GM12878 (cell line): ENCODE results near the gene IRF2BPL. TPM values are rescaled to one million over a fixed set of nuclear protein-coding genes. Genes with fewer than 3 reads are reported as not detected.

ENCODE experiments used
- ATAC-seq: fragments of 200-7000 bp; cut with Tn5 transposase; 3 replicates; pipeline ENCODE4 v1.9.1; 2020; ENCODE audit warnings: mild to moderate bottlenecking, moderate library complexity
- BruUV-seq: library from RNA; stranded (reverse); fragments of 400-500 nt; replicated peaks from 2 replicates; lab custom pipeline; 2021; lab: Mats Ljungman, UMichigan
- CTCF ChIA-PET: fragments of 300-600 bp; sonication (Branson Sonifier 250); formaldehyde crosslinking; extraction: SDS; loops from one replicate; lab custom pipeline; 2021; ENCODE audit warnings: inconsistent platforms; lab: Yijun Ruan, JAX
- POLR2A ChIA-PET: fragments of 350-600 bp; formaldehyde crosslinking; extraction: SDS; loops from one replicate; lab custom pipeline; 2021; ENCODE audit warnings: inconsistent platforms; lab: Charles Lee
- RAD21 ChIA-PET: fragments of 300-600 bp; sonication (Branson Sonifier 250); formaldehyde crosslinking; loops from one replicate; lab custom pipeline; 2023; ENCODE audit warnings: antibody characterized with exemption; ENCODE audit not compliant: unreplicated experiment; lab: Charles Lee
- SMC1A ChIA-PET: fragments of 300-600 bp; sonication (Branson Sonifier 250); formaldehyde crosslinking; loops from one replicate; lab custom pipeline; 2023; ENCODE audit not compliant: unreplicated experiment, uncharacterized antibody; lab: Charles Lee
- DNase-seq: peaks from one replicate; pipeline ENCODE4 v3.0.0-alpha.2; 2011; ENCODE audit warnings: low read depth, low spot score
- FAIRE-seq: peaks from 3 replicates; lab custom pipeline; 2011; peaks lifted over from hg19 to GRCh38; lab: Jason Lieb, UNC
- H2AFZ ChIP-seq: 2 replicates; pipeline ENCODE4 v1.6.0; 2011; ENCODE audit warnings: low read depth, low read length, control low read depth; ENCODE audit not compliant: control insufficient read depth
- H3K27ac ChIP-seq: 2 replicates; pipeline ENCODE4 v1.5.1; 2011; ENCODE audit warnings: control low read depth; ENCODE audit not compliant: control insufficient read depth, insufficient read depth
- H3K27me3 ChIP-seq, 2 experiments: replicated peaks in 1 of 2; 2 replicates each; pipeline versions ENCODE4 v1.6.0 to v1.6.1; 2011; ENCODE audit warnings: low read length in 1 of 2; ENCODE audit not compliant: control insufficient read depth in 2 of 2, insufficient read depth in 2 of 2
- H3K36me3 ChIP-seq, 2 experiments: 2 replicates each; pipeline ENCODE4 v1.5.1; 2011; ENCODE audit warnings: low read length in 1 of 2; ENCODE audit not compliant: control insufficient read depth in 2 of 2, insufficient read depth in 2 of 2
- H3K4me1 ChIP-seq: 2 replicates; pipeline ENCODE4 v1.6.1; 2011; ENCODE audit warnings: mild to moderate bottlenecking, low read length, moderate library complexity, mixed read lengths; ENCODE audit not compliant: control insufficient read depth, insufficient read depth
- H3K4me2 ChIP-seq: 2 replicates; pipeline ENCODE4 v1.6.0; 2011; ENCODE audit warnings: control low read depth; ENCODE audit not compliant: control insufficient read depth, insufficient read depth
- H3K4me3 ChIP-seq: fragments of 200-600 bp; sonication (generic); 2 replicates; pipeline ENCODE4 v1.5.1; 2016
- H3K79me2 ChIP-seq: 2 replicates; pipeline ENCODE4 v1.6.0; 2011; ENCODE audit warnings: low read length; ENCODE audit not compliant: control insufficient read depth, insufficient read depth
- H3K9ac ChIP-seq: 2 replicates; pipeline ENCODE4 v1.8.0; 2011; ENCODE audit warnings: low read length, control low read depth, mixed read lengths; ENCODE audit not compliant: control insufficient read depth, insufficient read depth
- H3K9me3 ChIP-seq: replicated peaks from 3 replicates; pipeline ENCODE4 v1.5.1; 2011; ENCODE audit warnings: mild to moderate bottlenecking, low read length; ENCODE audit not compliant: control insufficient read depth, insufficient read depth
- H4K20me1 ChIP-seq: 2 replicates; pipeline ENCODE4 v1.6.0; 2011; ENCODE audit not compliant: control insufficient read depth, insufficient read depth
- BCLAF1 ChIP-seq: fragments of 450-650 bp; IDR thresholded peaks from 2 replicates; pipeline ENCODE4 v1.6.1; 2017; ENCODE audit warnings: antibody characterized with exemption, mild to moderate bottlenecking, moderate library complexity
- CBX3 ChIP-seq: fragments of 200-600 bp; sonication (generic); IDR thresholded peaks from 2 replicates; pipeline ENCODE4 v1.6.1; 2016; ENCODE audit warnings: low read depth, borderline replicate concordance
- CREM ChIP-seq: IDR thresholded peaks from 2 replicates; pipeline ENCODE4 v1.6.1; 2014; ENCODE audit warnings: antibody characterized with exemption, low read depth
- CTCF ChIP-seq, 3 experiments: IDR thresholded peaks in 2 of 3; conservative IDR thresholded peaks in 1 of 3; 2 replicates each; pipeline ENCODE4 v1.5.1; 2011; ENCODE audit warnings: low read depth in 3 of 3, low read length in 3 of 3, mild to moderate bottlenecking in 3 of 3, control low read depth in 2 of 3, moderate library complexity in 2 of 3, inconsistent platforms in 1 of 3, mixed read lengths in 1 of 3; ENCODE audit not compliant: control insufficient read depth in 2 of 3, insufficient read depth in 1 of 3; ENCODE audit errors: extremely low read depth in 1 of 3
- MTA2 ChIP-seq: fragments of 450-650 bp; IDR thresholded peaks from 2 replicates; pipeline ENCODE4 v1.6.1; 2016; ENCODE audit warnings: low read depth, mild to moderate bottlenecking, moderate library complexity
- POU2F2 ChIP-seq: IDR thresholded peaks from 3 replicates; pipeline ENCODE4 v1.6.1; 2011; ENCODE audit warnings: low read depth, mild to moderate bottlenecking, low read length, borderline replicate concordance
- SPI1 ChIP-seq: IDR thresholded peaks from 2 replicates; pipeline ENCODE4 v1.6.1; 2011; ENCODE audit warnings: low read depth, mild to moderate bottlenecking, low read length, moderate library complexity, borderline replicate concordance; ENCODE audit not compliant: insufficient read depth
- SUPT20H ChIP-seq: IDR thresholded peaks from 2 replicates; pipeline ENCODE4 v1.6.1; 2011; ENCODE audit warnings: low read depth, mild to moderate bottlenecking, low read length, moderate library complexity, borderline replicate concordance; ENCODE audit not compliant: control insufficient read depth
- USF1 ChIP-seq: IDR thresholded peaks from 2 replicates; pipeline ENCODE4 v1.6.1; 2011; ENCODE audit warnings: borderline replicate concordance, low read depth, mild to moderate bottlenecking, moderate library complexity, mixed read lengths, low read length; ENCODE audit not compliant: insufficient read depth; ENCODE audit errors: extremely low read length
- WRNIP1 ChIP-seq: IDR thresholded peaks from 2 replicates; pipeline ENCODE4 v1.6.1; 2011; ENCODE audit warnings: low read depth, low read length, improper control_type of control experiment, borderline replicate concordance
- ZBTB33 ChIP-seq: fragments of 450-650 bp; IDR thresholded peaks from 2 replicates; pipeline ENCODE4 v1.6.1; 2017; ENCODE audit warnings: mild to moderate bottlenecking
- WGBS: methylation state at CpG from one replicate; pipeline ENCODE4 v1.1.6; 2016; ENCODE audit warnings: low lambda C conversion rate; ENCODE audit not compliant: insufficient replicate concordance, insufficient coverage; ENCODE audit errors: missing lambda C conversion rate; 5-methylcytosine and 5-hydroxymethylcytosine counted together
- in situ Hi-C: fragments of 300-500 bp; cut with MboI; formaldehyde crosslinking; loops from 9 replicates; pipeline ENCODE4 v1.14.3; 2018; ENCODE audit warnings: mixed read lengths
- intact Hi-C: fragments of 100-400 bp; cut with micrococcal nuclease; formaldehyde crosslinking; loops from one replicate; pipeline ENCODE4 v1.14.2; 2022; ENCODE audit not compliant: unreplicated experiment
- polyA plus RNA-seq, 11 experiments: library from polyadenylated mRNA; depleted of rRNA in 4 of 11; unstranded in 6 of 11; stranded (reverse) in 5 of 11; fragments of >200 nt; fragmentation: Nextera tagmentation in 4 of 11; fragmentation: Illumina TruSeq in 1 of 11; extraction: Ambion mirVana in 4 of 11; extraction: Trizol in 1 of 11; gene quantifications; 1 replicate in 1 of 11; 2 replicates in 10 of 11; pipeline versions ENCODE4 v1.2.1 to v1.2.3, GENCODE V29; 2011 to 2016; ENCODE audit warnings: inconsistent platforms in 2 of 11, missing spikeins in 2 of 11, low read depth in 1 of 11
- total RNA-seq, 4 experiments: library from RNA; depleted of rRNA in 3 of 4; stranded (reverse); fragments of >200 nt in 3 of 4; fragmentation: Illumina TruSeq in 1 of 4; extraction: Trizol in 1 of 4; gene quantifications; 2 replicates each; pipeline versions ENCODE4 v1.2.1 to v1.2.3, GENCODE V29; 2013 to 2021

IRF2BPL gene
- total and polyA plus RNA-seq, 10 of the 15 experiments (the other 5 are each of a cell fraction or from before 2014, with no cell fraction given) = 1.2 to 34.5 (median 3.1) TPM

GRCh38 chr14:77031759-77032490 is 3.4 kb upstream of the IRF2BPL start:
- RAD21 ChIA-PET = interaction anchor here (0.9 to 3.2 kb wide), 9 partner anchors 9 to 119 kb away, joined by 3 to 27 read pairs (median 4); no protein-coding TSS in a partner anchor
- Histone ChIP-seq H3K4me2 (peak overlapping the region; percentile 97), H3K79me2 (peaks cover 21% of the 10 kb centered on the region), H3K9me3 (no peaks in the 10 kb centered on the region), H2AFZ (no peak overlapping the region), H4K20me1 (no peaks in the 10 kb centered on the region), H3K27me3 (no peaks in the 10 kb centered on the region), H3K9ac (no peak overlapping the region), H3K27ac (peak overlapping the region; percentile 99), H3K4me1 (peaks cover 43% of the 10 kb centered on the region), H3K4me3 (peak overlapping the region; percentile 78; the same call in 1 of the 2 replicates), H3K36me3 (no peaks in the 10 kb centered on the region)
- intact Hi-C loops (no loop called here), in situ Hi-C loops (no loop called here)
- DNase-seq (no peak), ATAC-seq (no peak), FAIRE-seq (no peak)
- BruUV-seq = no TSS peak
- 84% methylated on average over 7 of the region's 8 CpGs for whole genome bisulfite sequencing
- SMC1A ChIA-PET = interaction anchor here (0.9 to 11.2 kb wide), 9 partner anchors 11 to 119 kb away, joined by 3 to 133 read pairs (median 4); no protein-coding TSS in a partner anchor
- CTCF ChIA-PET = interaction anchor here (0.6 to 3.3 kb wide), 9 partner anchors 8 to 118 kb away, joined by 3 to 8 read pairs (median 3); no protein-coding TSS in a partner anchor
- POLR2A ChIA-PET = interaction anchor here (0.5 to 10.5 kb wide), 8 partner anchors 12 to 77 kb away, joined by 3 to 151 read pairs (median 4); no protein-coding TSS in a partner anchor
- no peak for TF ChIP-seq POU2F2
- TF ChIP-seq SPI1 = no peak
- no peak for TF ChIP-seq ZBTB33
- no peak for TF ChIP-seq SUPT20H
- TF ChIP-seq BCLAF1 = no peak
- TF ChIP-seq WRNIP1 = no peak
- no peak for TF ChIP-seq CBX3
- TF ChIP-seq USF1 = no peak
- TF ChIP-seq CREM = no peak
- no peak for TF ChIP-seq MTA2
- TF ChIP-seq CTCF (IDR thresholded peaks at IDR 0.05 in 2 of 3, conservative IDR thresholded peaks at IDR 0.05 in 1 of 3; ENCODE audit: control insufficient read depth in 2 of 3, extremely low read depth in 1 of 3, insufficient read depth in 1 of 3, low read depth in 3 of 3, low read length in 3 of 3) = no peak
